Stimulated activated CD4-positive, alpha-beta T cell treated with anti-CD3 and anti-CD28 coated beads, Interleukin-1b, Interleukin-23, amount 100 ng/mL, for 48 hours (primary cell): ENCODE results near the gene KCNK5.
A peak's percentile ranks its signal among the peaks of the same experiment; 100 is the strongest.

Experiments
- DNase-seq: peaks from one replicate; pipeline ENCODE4 v3.0.0-alpha.2; 2020

Gene KCNK5, protein sequence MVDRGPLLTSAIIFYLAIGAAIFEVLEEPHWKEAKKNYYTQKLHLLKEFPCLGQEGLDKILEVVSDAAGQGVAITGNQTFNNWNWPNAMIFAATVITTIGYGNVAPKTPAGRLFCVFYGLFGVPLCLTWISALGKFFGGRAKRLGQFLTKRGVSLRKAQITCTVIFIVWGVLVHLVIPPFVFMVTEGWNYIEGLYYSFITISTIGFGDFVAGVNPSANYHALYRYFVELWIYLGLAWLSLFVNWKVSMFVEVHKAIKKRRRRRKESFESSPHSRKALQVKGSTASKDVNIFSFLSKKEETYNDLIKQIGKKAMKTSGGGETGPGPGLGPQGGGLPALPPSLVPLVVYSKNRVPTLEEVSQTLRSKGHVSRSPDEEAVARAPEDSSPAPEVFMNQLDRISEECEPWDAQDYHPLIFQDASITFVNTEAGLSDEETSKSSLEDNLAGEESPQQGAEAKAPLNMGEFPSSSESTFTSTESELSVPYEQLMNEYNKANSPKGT

DNA sequence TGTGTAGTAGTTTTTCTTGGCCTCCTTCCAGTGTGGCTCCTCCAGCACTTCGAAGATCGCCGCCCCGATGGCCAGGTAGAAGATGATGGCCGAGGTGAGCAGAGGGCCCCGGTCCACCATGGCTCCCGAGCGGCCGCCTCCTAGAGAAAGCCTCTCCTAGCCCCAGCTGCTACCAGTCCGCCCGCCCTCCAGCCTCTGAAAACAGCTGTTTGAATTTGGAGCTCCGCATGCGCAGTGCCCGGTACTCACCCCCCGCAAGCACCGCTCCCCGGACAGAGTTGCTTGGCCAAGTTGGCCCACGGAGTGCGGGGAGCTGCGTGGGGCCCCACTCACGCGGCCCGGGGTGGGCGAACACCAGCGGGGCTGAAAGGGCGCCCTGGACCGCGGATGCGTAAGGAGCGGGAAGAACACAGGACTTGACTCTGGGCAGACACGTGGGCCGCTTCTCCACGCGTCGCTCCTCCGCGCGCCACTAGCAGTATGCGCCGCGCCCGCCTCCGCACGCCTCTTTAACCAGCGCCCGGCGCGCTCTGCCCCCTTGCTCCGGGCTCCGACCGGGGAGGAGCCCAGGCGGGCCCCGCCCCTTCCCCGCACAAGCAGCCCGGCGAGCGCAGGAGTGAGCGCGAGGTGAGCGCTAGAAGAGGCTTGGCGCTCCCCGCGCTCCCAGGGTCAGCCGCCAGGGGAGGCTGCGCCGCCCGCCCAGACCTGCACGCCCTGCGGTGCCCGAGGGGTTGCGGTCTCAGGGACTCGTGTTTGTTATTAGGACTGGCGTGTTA lies at the start of gene KCNK5:
TSS of gene KCNK5 (minus strand) at position 484 of the 776 bp plus-strand sequence. CDS start at position 120, 364 bp downstream.
- peak; percentile 88 for DNase-seq

DNA sequence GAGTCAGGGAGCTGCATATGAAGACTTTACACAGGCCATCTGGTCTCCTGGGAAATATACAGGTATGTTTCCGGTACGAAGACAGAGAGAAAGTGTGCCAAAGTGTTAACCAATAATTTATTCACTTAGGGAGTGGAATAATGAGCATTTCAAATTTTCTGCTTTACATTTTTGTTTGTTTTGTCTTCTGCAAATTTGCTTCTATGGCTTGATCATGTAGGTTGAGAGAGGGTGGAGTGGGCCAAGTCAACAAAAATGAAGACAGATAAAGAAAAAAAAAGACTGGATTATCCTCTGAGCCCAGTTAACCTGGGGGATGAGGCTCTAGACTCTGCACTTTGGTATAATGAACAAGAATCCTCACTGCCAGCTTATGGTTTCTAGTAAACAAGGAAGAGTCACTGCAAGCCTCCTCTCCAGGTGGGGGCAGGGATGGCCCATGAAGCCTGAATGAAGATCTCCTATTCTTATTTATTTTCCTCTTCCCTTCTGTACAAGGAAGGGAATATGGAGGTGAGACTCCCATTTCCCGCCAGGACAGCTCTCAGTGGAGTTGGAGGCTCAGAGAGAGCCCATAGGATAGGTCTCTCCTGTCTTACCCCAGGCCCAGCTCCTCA lies 47.2 kb upstream of the KCNK5 start:
- no peak for DNase-seq

DNA sequence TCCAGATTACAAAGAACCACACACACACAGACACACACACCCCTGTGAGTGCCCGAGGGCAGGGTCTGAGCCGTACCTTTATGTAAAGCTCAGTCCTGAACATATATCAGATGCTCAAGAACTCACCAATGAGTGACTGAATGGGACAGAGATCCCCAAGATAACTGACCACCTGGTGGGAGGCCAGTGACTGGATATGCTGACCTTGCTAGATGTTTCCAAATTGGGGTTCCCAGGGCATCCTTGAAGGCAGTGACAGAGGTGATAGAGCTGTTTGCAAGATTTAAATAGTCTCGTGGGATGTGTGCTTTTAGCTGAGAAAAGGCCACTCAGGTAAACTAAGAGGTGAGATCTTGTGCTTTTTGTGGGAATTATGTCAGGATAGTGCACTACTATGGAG lies 45.6 kb upstream of the KCNK5 start:
- no peak for DNase-seq

DNA sequence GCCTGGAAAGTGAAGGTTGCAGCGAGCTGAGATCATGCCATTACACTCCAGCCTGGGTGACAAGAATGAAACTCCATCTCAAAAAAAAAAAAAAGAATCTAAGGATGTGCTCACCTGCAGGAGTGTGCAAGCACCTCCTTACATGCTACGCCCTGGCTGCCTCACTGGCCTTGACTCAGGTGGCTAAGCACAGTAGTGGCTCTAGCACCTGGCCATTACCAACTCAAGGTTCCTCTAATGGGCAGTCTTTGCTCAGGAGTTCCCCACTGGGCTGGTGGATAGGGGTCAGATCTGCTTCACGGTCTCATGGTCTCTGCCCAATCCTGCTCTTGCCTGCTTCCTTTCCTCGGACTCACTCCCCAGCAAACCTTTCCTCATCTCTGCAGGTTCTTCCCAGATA lies 45.2 kb upstream of the KCNK5 start:
- no peak for DNase-seq

DNA sequence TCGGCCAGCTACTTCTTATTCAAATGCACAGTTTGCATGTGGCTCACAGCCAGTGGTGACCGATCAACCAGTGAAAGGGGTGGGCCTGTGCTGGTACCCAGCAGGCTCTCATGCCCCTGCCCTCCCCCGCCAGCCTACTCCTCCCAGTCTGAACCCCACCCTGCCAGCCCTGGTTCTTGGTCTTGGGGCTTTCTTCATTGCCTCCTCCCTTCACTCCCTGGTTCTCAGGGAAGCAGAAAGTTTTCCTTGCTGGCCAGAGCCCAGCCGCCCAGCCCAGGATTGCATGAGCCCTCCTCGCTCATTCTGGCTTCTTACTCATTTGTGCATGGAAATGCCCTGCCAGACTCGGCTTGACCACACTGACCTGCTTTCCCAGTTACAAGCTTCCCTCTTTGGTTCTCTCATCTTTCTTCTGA lies 44.1 kb upstream of the KCNK5 start:
- no peak for DNase-seq

DNA sequence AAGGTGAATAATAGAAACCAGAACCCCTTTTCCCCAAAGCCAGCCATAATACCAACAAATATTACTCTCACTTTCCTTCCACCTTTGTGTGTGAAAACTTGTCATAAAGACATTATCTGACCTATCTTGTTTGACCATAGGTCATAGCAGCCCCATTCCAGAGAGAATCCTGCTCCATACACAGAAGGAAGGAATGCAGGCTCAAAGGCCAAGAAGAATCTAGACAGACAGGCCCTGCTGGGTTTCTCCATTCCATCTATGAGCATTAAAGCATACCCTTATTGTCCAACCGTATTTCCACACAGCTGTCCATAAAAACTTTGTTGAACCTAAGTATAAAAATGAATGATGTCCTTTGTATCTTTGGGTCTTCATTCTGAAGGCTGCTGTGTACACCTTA lies 40.7 kb upstream of the KCNK5 start:
- no peak for DNase-seq

DNA sequence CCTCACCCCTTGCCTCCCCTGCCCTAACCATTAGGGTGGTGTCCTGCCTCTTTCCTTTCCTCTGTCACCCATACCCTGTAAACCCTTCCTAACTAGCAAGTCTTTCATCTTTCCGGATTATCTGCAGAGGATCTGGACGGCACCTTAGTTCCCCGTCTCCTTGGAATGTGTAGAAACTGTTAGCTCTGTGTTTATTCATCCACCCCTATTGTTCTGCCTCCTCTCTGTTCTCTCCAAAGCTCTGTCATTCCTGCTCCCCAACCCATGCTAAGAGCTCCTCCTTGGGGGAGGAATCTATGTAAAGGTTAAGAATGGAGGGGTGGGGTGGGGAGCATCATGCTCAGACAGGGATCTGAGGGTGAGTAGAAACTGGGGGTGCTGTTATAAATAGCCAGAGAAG lies 39.4 kb upstream of the KCNK5 start:
- DNase-seq: no peak

DNA sequence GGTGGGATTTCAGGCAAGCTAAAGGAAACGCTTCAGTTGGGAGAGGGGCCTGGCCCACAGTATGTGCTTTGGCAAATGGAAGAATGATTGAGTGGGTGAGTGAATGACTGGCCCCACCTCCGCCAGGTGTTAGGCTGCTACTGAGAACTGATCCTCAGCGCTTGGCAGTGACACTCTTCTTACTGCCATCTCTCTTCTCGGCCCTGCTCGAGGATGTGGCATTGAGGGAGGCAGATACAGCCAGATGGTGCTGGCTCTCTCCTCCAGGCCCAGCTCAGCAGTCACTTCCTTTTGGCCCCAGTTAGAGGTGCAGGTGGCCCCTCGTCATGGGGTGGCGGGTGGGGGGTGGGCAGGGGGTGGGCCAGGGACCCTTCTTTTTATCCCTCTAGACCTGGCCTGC lies 38.9 kb upstream of the KCNK5 start:
- DNase-seq: no peak

DNA sequence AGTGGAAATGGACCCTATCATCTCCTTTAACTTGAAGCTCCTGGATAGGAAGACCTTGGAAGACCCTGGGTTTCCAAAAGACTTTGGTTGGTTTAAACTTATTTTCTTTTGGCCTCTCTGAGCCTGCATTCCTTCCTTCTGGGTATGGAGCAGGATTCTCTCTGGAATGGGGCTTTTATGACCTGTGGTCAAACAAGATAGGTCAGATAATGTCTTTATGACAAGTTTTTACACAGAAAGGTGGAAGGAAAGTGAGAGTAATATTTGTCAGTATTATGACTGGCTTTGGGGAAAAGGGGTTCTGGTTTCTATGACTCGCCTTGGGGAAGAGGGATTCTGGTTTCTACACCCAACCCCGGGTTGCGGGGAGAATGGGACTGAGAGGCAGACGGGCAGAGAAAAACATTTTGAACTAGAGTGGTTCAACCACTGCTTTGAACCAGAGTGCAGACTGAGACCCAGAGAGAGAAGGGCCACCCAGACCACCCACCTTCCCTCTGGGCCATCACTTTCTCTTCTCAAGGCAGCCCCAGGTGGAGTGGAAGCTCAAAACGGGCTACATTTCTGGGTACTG lies 37.6 kb upstream of the KCNK5 start:
- DNase-seq: no peak

DNA sequence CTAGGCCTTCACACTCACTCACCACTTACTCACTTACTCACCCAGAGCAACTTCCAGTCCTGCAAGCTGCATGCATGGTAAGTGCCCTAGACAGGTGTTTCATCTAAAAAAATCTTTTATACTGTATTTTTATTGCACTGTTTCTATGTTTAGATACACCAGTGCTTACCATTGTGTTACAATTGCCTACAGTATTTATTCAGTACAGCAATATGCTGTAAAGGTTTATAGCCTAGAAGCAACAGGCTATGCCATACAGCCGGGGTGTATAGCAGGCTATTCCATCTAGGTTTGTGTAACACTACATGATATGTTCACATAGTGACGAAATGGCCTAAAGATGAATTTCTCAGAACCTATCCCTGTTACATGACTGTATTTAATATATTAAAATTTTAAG lies 37.1 kb upstream of the KCNK5 start:
- no peak for DNase-seq

DNA sequence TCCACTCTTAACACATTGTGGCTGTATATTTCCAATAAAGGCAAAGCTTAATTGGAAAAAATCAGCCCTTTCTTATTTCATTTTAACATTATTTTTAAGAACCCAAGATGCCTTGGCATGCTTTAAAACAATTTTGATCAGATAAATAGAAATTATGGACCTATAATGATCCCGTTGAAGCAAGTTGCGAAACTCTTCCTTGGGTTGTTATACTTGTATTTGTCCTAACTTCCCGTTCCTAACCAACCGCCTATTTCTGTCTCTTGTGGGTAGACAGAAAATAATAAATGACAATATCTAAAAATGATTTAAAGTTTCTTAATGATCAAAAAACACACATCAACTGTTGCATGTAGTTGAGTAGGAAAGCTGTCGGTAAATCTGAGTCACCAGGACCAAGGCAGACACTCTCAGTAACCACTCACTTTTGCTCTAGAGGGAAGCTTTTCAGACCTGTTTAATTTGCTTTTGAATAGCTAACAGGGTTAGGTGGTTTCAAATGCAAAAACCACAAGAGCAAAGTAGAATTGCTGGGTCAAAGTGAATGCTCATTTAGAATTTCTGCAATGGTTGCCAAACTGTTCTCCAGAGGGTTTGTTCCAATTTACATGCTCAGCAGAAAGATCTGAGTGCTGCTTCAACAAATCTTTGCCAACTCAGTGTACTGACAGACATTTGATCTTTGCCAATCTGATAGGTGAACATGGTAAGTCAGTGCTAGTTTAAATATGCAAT lies 34.2 kb upstream of the KCNK5 start:
- DNase-seq: peak; percentile 20

DNA sequence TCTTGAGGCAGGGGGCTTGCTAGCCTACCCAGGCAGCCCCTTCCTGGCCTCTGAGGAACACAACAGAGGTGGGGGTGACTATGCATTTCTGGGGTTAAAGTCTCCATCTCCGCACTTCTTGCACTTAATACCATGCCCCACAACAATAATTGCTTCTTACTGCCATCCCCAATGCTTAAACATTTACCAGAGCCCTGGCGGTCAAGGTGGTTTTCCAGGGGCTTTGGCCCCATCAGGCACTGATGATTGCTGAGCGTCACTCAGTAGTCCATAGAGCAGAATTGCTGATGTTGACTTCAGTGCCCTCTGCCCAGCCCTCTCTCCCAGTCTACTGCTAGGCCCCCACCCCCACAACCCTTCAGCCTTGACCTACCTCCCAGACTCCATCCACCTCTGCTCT lies 32.5 kb upstream of the KCNK5 start:
- no peak for DNase-seq

DNA sequence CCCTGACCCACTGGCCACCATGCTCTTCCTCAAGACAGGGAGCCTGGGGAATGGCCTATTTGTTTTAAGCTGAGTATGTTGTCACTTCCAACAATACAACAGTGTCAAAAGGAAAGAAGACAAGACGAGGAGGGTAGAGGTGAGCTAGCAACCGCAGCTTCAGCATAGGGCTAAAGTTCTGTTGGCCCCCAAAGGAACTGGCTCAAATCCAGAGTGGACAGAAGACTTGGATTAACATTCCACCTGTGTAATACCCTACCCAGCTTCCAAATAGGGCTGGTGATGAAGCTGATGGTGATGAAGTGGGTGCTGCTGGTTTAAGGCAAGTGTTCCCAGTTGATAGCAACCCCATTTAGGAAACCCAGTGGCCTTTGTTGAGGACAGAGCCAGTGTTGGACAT lies 31.7 kb upstream of the KCNK5 start:
- no peak for DNase-seq

DNA sequence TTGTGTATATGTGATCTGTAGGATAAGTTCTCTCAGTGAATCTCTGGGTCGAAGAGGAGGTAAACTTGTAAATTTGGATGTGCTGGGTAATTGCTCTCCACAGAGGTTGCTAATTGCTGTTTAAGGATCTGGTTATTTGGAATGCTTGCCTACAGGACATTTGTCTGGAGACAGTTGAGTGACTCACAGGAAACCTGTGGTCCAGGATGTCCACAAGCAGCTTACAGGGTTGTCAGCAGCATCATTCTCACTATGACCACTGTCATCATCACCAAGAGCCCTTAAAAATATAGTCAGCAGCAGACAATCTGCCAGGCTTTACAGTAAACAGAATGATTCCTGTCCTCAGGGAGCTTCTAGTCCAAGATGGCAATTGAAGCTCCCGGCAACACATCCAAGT lies 31.2 kb upstream of the KCNK5 start:
- DNase-seq: no peak

DNA sequence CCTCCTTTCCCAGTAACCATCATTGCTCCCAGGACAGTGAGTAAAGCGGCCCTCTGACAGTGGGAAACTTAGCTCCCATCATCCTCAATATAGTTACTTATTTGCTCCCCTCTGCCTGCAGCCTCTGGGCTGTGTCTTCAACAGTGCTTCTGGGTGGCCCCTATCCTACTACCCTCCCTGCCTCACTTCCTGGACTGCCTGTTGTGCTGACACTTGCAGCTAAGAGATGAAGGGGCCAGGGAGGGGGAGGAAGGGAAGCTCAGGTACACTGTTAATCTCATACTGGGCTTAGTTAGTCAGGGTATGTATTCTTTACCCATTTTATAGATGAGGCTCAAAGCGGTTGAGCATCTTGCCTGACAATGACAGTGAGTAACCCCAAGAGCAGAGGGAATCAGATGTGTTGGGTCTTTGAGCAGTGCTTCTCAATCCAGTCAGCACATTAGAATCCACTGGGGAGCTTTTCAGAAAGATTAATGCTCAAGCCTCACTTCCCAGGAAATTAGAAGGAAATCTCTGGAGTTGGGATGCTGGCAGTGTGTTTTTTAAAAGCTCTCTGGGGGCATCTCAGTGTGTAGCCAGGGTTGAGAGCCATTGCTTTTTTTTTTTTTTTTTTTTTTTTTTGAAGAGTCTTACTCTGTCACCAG lies 27.1 kb upstream of the KCNK5 start:
- DNase-seq: no peak

DNA sequence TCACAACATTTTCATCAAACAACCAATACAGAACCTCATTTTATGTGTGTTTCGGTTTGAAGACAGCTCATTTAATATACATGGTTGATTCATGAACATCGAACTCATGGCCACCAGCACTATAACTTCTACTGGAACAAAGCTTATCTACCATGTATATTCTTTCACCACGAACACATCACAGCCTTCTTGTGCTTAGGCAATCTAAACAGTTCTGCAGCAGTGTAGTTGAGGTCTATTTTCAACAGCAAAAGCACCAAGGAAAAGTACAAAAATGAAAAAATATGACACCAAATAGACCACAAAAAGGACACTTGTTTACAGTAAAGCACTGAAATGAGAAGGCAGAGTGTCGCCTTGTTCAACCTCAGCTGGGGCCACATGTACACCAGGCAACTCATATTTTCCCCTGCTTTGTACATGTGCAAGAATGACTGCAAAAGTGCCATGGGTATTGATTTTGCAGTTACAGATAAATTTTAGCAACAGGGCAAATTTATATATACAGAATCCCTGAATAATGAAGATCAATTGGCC lies 25.8 kb upstream of the KCNK5 start:
- DNase-seq: no peak

DNA sequence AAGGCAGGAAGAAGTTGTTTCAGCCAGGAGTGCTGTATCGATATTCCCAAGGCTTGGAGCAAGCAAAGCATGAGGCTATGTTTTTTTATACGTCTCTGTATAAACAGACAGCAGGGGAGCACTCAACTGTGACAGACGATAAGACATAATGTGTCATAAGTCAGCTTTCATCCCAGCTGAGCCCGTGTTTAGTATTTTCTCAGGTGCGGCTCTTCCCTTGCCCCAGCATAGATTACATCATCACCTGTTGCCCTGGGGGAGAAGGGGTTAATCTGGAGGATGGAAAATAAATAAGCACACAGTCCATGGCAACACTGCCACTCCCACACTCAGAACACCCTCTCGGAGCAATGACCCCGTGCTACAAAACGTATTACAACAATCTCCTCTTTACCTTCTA lies 22.1 kb upstream of the KCNK5 start:
- no peak for DNase-seq

DNA sequence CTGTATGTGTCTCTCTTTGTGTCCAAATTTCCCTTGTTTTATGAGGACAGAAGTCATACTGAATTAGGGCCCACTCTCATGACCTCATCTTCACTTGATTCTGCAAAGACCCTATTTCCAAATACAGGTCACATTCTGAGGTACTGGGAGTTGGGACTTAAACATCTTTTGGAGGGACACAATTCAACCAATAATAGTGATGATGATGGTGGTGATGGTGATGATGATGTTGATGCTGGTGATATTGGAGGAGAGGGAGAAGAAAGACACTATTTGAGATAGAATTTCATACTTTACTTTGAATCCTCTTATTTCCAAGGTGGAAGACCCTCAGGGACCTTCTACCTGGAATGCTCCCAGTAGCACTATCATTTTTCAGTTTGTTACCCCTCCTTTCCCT lies 21.2 kb upstream of the KCNK5 start:
- DNase-seq: no peak

DNA sequence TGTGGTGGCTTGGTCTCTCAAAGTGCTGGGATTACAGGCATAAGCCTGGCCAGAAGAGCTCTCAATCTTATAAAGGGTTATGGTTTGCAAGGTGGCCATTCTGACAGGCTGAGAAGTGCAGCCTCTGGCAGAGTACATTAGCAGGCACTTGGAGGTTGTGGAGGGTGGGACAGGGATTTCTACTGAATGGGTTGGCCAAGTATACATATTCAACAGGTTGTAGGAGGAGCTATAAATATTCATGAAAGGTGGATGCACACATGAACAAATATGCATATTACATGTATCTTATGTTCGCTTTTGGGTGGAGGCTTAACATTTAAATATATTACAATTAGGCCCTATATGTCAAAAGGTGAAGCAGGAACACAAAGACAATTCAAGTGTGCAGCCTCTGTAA lies 20.0 kb upstream of the KCNK5 start:
- no peak for DNase-seq

DNA sequence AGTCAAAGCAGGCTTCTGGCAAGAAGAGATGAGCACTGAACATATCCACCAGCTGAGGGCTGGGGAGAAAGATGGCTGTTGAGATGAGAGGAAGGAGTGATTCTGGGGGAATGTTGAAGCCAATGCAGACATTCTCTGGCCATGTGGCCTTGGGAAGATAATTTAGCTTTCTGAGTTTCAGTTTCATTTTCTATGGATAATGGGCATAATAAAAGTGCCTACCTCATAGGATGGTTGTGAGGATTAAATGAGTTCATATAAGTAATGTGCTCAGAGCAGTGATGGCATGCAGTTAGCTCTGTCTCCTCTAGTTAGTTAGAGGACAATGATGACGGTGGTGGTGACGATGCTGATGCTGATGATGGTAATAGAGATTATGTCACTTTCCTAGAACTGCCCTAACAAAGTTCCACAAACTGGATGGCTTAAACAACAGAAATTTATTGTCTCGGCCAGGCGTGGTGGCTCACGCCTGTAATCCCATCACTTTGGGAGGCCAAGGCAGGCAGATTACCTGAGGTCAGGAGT lies 18.5 kb upstream of the KCNK5 start:
- no peak for DNase-seq

DNA sequence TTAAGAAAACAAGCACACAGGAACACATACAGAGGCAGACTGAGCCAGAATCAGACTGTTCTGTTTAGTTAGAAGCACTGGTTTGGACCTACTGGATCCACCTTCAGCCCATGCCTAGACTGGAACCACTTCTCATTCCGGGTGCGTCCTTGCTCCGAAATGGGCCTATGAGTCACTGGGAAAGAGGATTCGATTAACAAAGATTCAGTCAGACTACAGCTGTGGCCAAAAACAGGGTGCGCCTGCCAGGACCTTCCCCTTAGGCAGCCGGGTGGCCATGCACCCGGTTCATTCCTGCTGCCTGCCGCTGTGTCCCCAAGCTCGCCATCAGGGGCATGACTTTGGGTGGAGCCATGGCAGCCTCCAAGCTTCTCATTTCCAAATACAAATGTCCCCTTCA lies 14.5 kb upstream of the KCNK5 start:
- no peak for DNase-seq
